ENCODE measurements around the gene C22orf23.

Gene C22orf23

GRCh38 chr22:37953437-37954179 lies at the start of gene C22orf23, which contains the start of gene POLR2F:
TSS of gene C22orf23 (minus strand) at chr22:37953601. CDS start at chr22:37953149, 452 bp downstream.
TSS of gene POLR2F (plus strand) at chr22:37953699. CDS start at chr22:37953788, 89 bp downstream.
- DNase-seq (ENCODE audit: low read depth, low spot score), result peak; percentile 87

- DNase-seq (ENCODE audit: low read depth, low spot score), result no peak
Measured at GRCh38 chr22:37999640-38000272, 46.4 kb upstream of the C22orf23 start.

GRCh38 chr22:37999236-37999635 lies 45.8 kb upstream of the C22orf23 start:
- no peak for DNase-seq (ENCODE audit: low read depth, low spot score)

- no peak for DNase-seq (ENCODE audit: low read depth, low spot score)
Measured at GRCh38 chr22:37998543-37998942, 45.1 kb upstream of the C22orf23 start.

- no peak for DNase-seq (ENCODE audit: low read depth, low spot score)
Measured at GRCh38 chr22:37996515-37997246, 43.3 kb upstream of the C22orf23 start.

GRCh38 chr22:37996079-37996478 lies 42.7 kb upstream of the C22orf23 start:
- no peak for DNase-seq (ENCODE audit: low read depth, low spot score)

- no peak for DNase-seq (ENCODE audit: low read depth, low spot score)
Measured at GRCh38 chr22:37995460-37995859, 42.1 kb upstream of the C22orf23 start.

GRCh38 chr22:37994982-37995381 lies 41.6 kb upstream of the C22orf23 start:
- DNase-seq (ENCODE audit: low read depth, low spot score), result no peak

GRCh38 chr22:37994049-37994448 lies 40.6 kb upstream of the C22orf23 start:
- DNase-seq (ENCODE audit: low read depth, low spot score), result no peak

- DNase-seq (ENCODE audit: low read depth, low spot score), result no peak
Measured at GRCh38 chr22:37991731-37992442, 38.5 kb upstream of the C22orf23 start.

- DNase-seq (ENCODE audit: low read depth, low spot score), result no peak
Measured at GRCh38 chr22:37990862-37991261, 37.5 kb upstream of the C22orf23 start.

- no peak for DNase-seq (ENCODE audit: low read depth, low spot score)
Measured at GRCh38 chr22:37990301-37990700, 36.9 kb upstream of the C22orf23 start.

- DNase-seq (ENCODE audit: low read depth, low spot score), result no peak
Measured at GRCh38 chr22:37989146-37990045, 36.0 kb upstream of the C22orf23 start.

- no peak for DNase-seq (ENCODE audit: low read depth, low spot score)
Measured at GRCh38 chr22:37986371-37986770, 33.0 kb upstream of the C22orf23 start.

GRCh38 chr22:37985751-37986281 lies 32.4 kb upstream of the C22orf23 start:
- DNase-seq (ENCODE audit: low read depth, low spot score), result no peak

- DNase-seq (ENCODE audit: low read depth, low spot score), result no peak
Measured at GRCh38 chr22:37985050-37985585, 31.7 kb upstream of the C22orf23 start.

- DNase-seq (ENCODE audit: low read depth, low spot score), result no peak
Measured at GRCh38 chr22:37983860-37984791, 30.7 kb upstream of the C22orf23 start, which contains the start of gene SOX10. TSS of gene SOX10 (minus strand) at chr22:37984555. CDS start at chr22:37983784, 771 bp downstream.

- DNase-seq (ENCODE audit: low read depth, low spot score), result no peak
Measured at GRCh38 chr22:37982938-37983859, 29.8 kb upstream of the C22orf23 start.

All from activated naive CD8-positive, alpha-beta T cell treated with anti-CD3 and anti-CD28 coated beads, Interleukin-2, amount 50 U/mL, for 16 hours (primary cell).